Karpas-422 (cell line): ENCODE measurements around the gene ALOXE3. TPM values are rescaled to one million over a fixed set of nuclear protein-coding genes. Genes with fewer than 3 reads are reported as not detected.

Source experiments
- DNase-seq: peaks from one replicate; pipeline ENCODE4 v3.0.0-alpha.2; 2015
- H2AFZ ChIP-seq: fragments of 200-600 bp; sonication (generic); 2 replicates; pipeline ENCODE4 v1.6.1; 2014; ENCODE audit warnings: antibody characterized with exemption, low read length, mixed read lengths
- H3K27ac ChIP-seq: fragments of 200-600 bp; sonication (generic); 2 replicates; pipeline ENCODE4 v1.5.1; 2014; ENCODE audit warnings: mild to moderate bottlenecking, low read length, moderate library complexity
- H3K27me3 ChIP-seq: fragments of 200-600 bp; sonication (generic); 2 replicates; pipeline ENCODE4 v1.6.1; 2014; ENCODE audit warnings: low read length, mixed read lengths
- H3K36me3 ChIP-seq: fragments of 200-600 bp; sonication (generic); 2 replicates; pipeline ENCODE4 v1.6.1; 2014; ENCODE audit warnings: low read length, mixed read lengths; ENCODE audit not compliant: insufficient read depth
- H3K4me1 ChIP-seq: fragments of 200-600 bp; sonication (generic); 2 replicates; pipeline ENCODE4 v1.6.1; 2014; ENCODE audit warnings: mild to moderate bottlenecking, low read length, mixed read lengths
- H3K4me2 ChIP-seq: fragments of 200-600 bp; sonication (generic); 2 replicates; pipeline ENCODE4 v1.6.1; 2014; ENCODE audit warnings: low read length, low read depth, mild to moderate bottlenecking; ENCODE audit not compliant: poor library complexity, severe bottlenecking
- H3K4me3 ChIP-seq: fragments of 200-600 bp; sonication (generic); 2 replicates; pipeline ENCODE4 v1.5.1; 2014; ENCODE audit warnings: mild to moderate bottlenecking, antibody characterized with exemption, low read length, mixed read lengths
- H3K79me2 ChIP-seq: fragments of 200-600 bp; sonication (generic); 2 replicates; pipeline ENCODE4 v1.6.1; 2014; ENCODE audit warnings: mild to moderate bottlenecking, low read length, mixed read lengths
- H3K9ac ChIP-seq: fragments of 200-600 bp; sonication (generic); 2 replicates; pipeline ENCODE4 v1.6.0; 2014; ENCODE audit warnings: low read length
- H3K9me2 ChIP-seq: fragments of 200-600 bp; sonication (generic), shearing (Covaris generic); replicated peaks from 2 replicates; pipeline ENCODE4 v1.6.0; 2014; ENCODE audit warnings: mild to moderate bottlenecking, low read length, moderate library complexity; ENCODE audit not compliant: insufficient read depth
- H3K9me3 ChIP-seq: fragments of 300-700, 200-600 bp; sonication (generic); 2 replicates; pipeline ENCODE4 v1.6.1; 2014; ENCODE audit warnings: low read length, mixed read lengths
- H4K20me1 ChIP-seq: fragments of 200-600 bp; sonication (generic); 2 replicates; pipeline ENCODE4 v1.6.1; 2014; ENCODE audit warnings: mild to moderate bottlenecking, antibody characterized with exemption, low read length, low read depth; ENCODE audit not compliant: insufficient read depth
- total RNA-seq: library from RNA; depleted of rRNA; stranded (reverse); fragments of >200 nt; shearing (Covaris generic); gene quantifications from 2 replicates; pipeline ENCODE4 v1.2.3, GENCODE V29; 2014; ENCODE audit warnings: low replicate concordance

ALOXE3 gene
- total RNA-seq, 1 experiment from 2014 or later: not detected

GRCh38 chr17:8122924-8123694 lies 4.8 kb upstream of the ALOXE3 start:
- Histone ChIP-seq H3K9me2 (no peaks in the 10 kb centered on the region), H3K9me3 (no peaks in the 10 kb centered on the region), H4K20me1 (no peaks in the 10 kb centered on the region), H3K9ac (peak overlapping the region; percentile 91), H3K27ac (no peak overlapping the region), H3K79me2 (no peaks in the 10 kb centered on the region), H3K4me1 (peaks cover 76% of the 10 kb centered on the region), H3K36me3 (no peaks in the 10 kb centered on the region), H3K27me3 (no peaks in the 10 kb centered on the region), H3K4me3 (peak overlapping the region; percentile 92), H2AFZ (peak overlapping the region; percentile 63; the same call in 1 of the 2 replicates), H3K4me2 (peak overlapping the region; percentile 100)
- peak; percentile 57 for DNase-seq

GRCh38 chr17:8122422-8122923 lies 4.2 kb upstream of the ALOXE3 start:
- H3K4me1 ChIP-seq: peaks cover 82% of the 10 kb centered on the region
- no peaks in the 10 kb centered on the region for H4K20me1 ChIP-seq
- no peaks in the 10 kb centered on the region for H3K9me3 ChIP-seq
- H3K79me2 ChIP-seq: no peaks in the 10 kb centered on the region
- H3K36me3 ChIP-seq: no peaks in the 10 kb centered on the region
- H2AFZ ChIP-seq: peak overlapping the region; percentile 69; the same call in 1 of the 2 replicates
- H3K27ac ChIP-seq: no peak overlapping the region
- DNase-seq: no peak
- peak overlapping the region; percentile 92 for H3K4me3 ChIP-seq
- peak overlapping the region; percentile 100 for H3K4me2 ChIP-seq
- no peaks in the 10 kb centered on the region for H3K9me2 ChIP-seq
- no peaks in the 10 kb centered on the region for H3K27me3 ChIP-seq
- peak overlapping the region; percentile 62 for H3K9ac ChIP-seq

GRCh38 chr17:8121681-8122421 lies 3.5 kb upstream of the ALOXE3 start:
- Histone ChIP-seq H2AFZ (peak overlapping the region; percentile 69; the same call in 1 of the 2 replicates), H3K27me3 (no peaks in the 10 kb centered on the region), H3K4me2 (peak overlapping the region; percentile 100), H3K27ac (no peak overlapping the region), H4K20me1 (no peaks in the 10 kb centered on the region), H3K4me1 (peaks cover 78% of the 10 kb centered on the region), H3K4me3 (peak overlapping the region; percentile 92), H3K36me3 (no peaks in the 10 kb centered on the region), H3K9ac (peak overlapping the region; percentile 62), H3K79me2 (no peaks in the 10 kb centered on the region), H3K9me3 (no peaks in the 10 kb centered on the region), H3K9me2 (no peaks in the 10 kb centered on the region)
- peak; percentile 89 for DNase-seq

DNA sequence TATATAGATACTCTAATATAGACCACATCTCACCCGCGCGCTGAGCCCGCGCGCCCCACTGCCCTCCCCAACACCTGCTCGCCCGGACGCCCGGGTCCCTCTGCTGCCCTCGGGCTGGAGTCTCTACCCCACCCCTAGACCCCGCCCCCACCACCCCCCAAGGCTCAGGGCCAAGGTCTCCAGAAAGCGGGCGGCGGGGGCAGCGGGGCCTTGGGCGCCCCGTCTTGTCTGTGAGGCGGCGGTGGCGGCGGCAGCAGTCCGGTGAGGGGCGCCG lies 3.0 kb upstream of the ALOXE3 start:
- Histone ChIP-seq H3K4me3 (peak overlapping the region; percentile 92), H3K27me3 (no peaks in the 10 kb centered on the region), H3K4me1 (peaks cover 75% of the 10 kb centered on the region), H3K4me2 (peak overlapping the region; percentile 100), H4K20me1 (no peaks in the 10 kb centered on the region), H3K9me2 (no peaks in the 10 kb centered on the region), H3K9me3 (no peaks in the 10 kb centered on the region), H3K9ac (peak overlapping the region; percentile 62), H3K27ac (no peak overlapping the region), H3K36me3 (no peaks in the 10 kb centered on the region), H3K79me2 (no peaks in the 10 kb centered on the region), H2AFZ (0 out of 2 replicates have a peak overlapping the region, but pooled peaks have one; percentile 69)
- DNase-seq: no peak

GRCh38 chr17:8120520-8121406 lies 2.4 kb upstream of the ALOXE3 start:
- Histone ChIP-seq H2AFZ (peak overlapping the region; percentile 34; the same call in 1 of the 2 replicates), H3K9me2 (no peaks in the 10 kb centered on the region), H3K9me3 (no peaks in the 10 kb centered on the region), H3K4me3 (peak overlapping the region; percentile 92), H3K4me2 (peak overlapping the region; percentile 100), H4K20me1 (no peaks in the 10 kb centered on the region), H3K27ac (peak overlapping the region; percentile 54), H3K4me1 (peaks cover 70% of the 10 kb centered on the region), H3K9ac (peak overlapping the region; percentile 62), H3K79me2 (no peaks in the 10 kb centered on the region), H3K36me3 (no peaks in the 10 kb centered on the region), H3K27me3 (no peaks in the 10 kb centered on the region)
- DNase-seq: peak; percentile 94

- H3K36me3 ChIP-seq: no peaks in the 10 kb centered on the region
- no peaks in the 10 kb centered on the region for H3K9me3 ChIP-seq
- peak; percentile 96 for DNase-seq
- H3K4me3 ChIP-seq: peak overlapping the region; percentile 92
- peaks cover 63% of the 10 kb centered on the region for H3K4me1 ChIP-seq
- no peaks in the 10 kb centered on the region for H3K79me2 ChIP-seq
- no peaks in the 10 kb centered on the region for H4K20me1 ChIP-seq
- peak overlapping the region; percentile 74 for H3K9ac ChIP-seq
- H2AFZ ChIP-seq: 0 out of 2 replicates have a peak overlapping the region, but pooled peaks have one; percentile 34
- H3K27me3 ChIP-seq: no peaks in the 10 kb centered on the region
- peak overlapping the region; percentile 78 for H3K27ac ChIP-seq
- no peaks in the 10 kb centered on the region for H3K9me2 ChIP-seq
- peak overlapping the region; percentile 100 for H3K4me2 ChIP-seq
These were observed 1.5 kb upstream of the ALOXE3 start for GRCh38 chr17:8119581-8120519.
